WTC11 (cell line): ENCODE data around the gene EEIG1. TPM values are rescaled to one million over a fixed set of nuclear protein-coding genes. Genes with fewer than 3 reads are reported as not detected.

Source experiments
- ATAC-seq: fragments of 200-7000 bp; cut with Tn5 transposase; 2 replicates; pipeline ENCODE4 v1.10.0; 2021; ENCODE audit warnings: mild to moderate bottlenecking, moderate library complexity
- CTCF ChIA-PET: fragments of 300-600 bp; sonication (Branson Sonifier 250); formaldehyde crosslinking; loops from one replicate; lab custom pipeline; 2021; ENCODE audit warnings: antibody characterized with exemption; lab: Charles Lee
- POLR2A ChIA-PET: fragments of 350-600 bp; sonication (Branson Sonifier 250); formaldehyde crosslinking; loops from one replicate; lab custom pipeline; 2021; ENCODE audit warnings: antibody characterized with exemption; lab: Charles Lee
- DNase-seq: peaks from one replicate; pipeline ENCODE4 v3.0.0; 2021; ENCODE audit warnings: low spot score
- H3K27ac Mint-ChIP-seq: 2 replicates; pipeline ENCODE4 v1.8.0; 2021; ENCODE audit warnings: mixed read lengths
- H3K27me3 Mint-ChIP-seq: 2 replicates; pipeline ENCODE4 v1.8.0; 2021; ENCODE audit warnings: low read depth, mild to moderate bottlenecking, moderate library complexity, mixed read lengths
- H3K36me3 Mint-ChIP-seq: 2 replicates; pipeline ENCODE4 v1.8.0; 2021; ENCODE audit warnings: mixed read lengths
- H3K4me1 Mint-ChIP-seq: 2 replicates; pipeline ENCODE4 v1.8.0; 2022; ENCODE audit warnings: mixed read lengths
- H3K4me3 Mint-ChIP-seq: 2 replicates; pipeline ENCODE4 v1.8.0; 2021; ENCODE audit warnings: mild to moderate bottlenecking, moderate library complexity, mixed read lengths
- H3K9me3 Mint-ChIP-seq: 2 replicates; pipeline ENCODE4 v1.8.0; 2021; ENCODE audit warnings: mixed read lengths
- ARID4B ChIP-seq: sonication (generic); formaldehyde crosslinking; IDR thresholded peaks from 2 replicates; pipeline ENCODE4 v1.8.0; 2023; ENCODE audit warnings: missing genetic modification reagents, mild to moderate bottlenecking, borderline replicate concordance
- CDX4 ChIP-seq: fragments of 250-450 bp; sonication (Bioruptor Pico); IDR thresholded peaks from 2 replicates; pipeline ENCODE4 v1.9.0; 2021; ENCODE audit warnings: moderate library complexity, mild to moderate bottlenecking, inconsistent platforms, borderline replicate concordance
- E2F1 ChIP-seq: sonication (generic); formaldehyde crosslinking; IDR thresholded peaks from 2 replicates; pipeline ENCODE4 v1.8.0; 2022; ENCODE audit warnings: mild to moderate bottlenecking, missing genetic modification reagents
- HMGA2 ChIP-seq: fragments of 250-450 bp; sonication (Bioruptor Pico); IDR thresholded peaks from 2 replicates; pipeline ENCODE4 v1.4.0; 2021; ENCODE audit warnings: mild to moderate bottlenecking, moderate library complexity
- JUN ChIP-seq: sonication (generic); formaldehyde crosslinking; IDR thresholded peaks from 2 replicates; pipeline ENCODE4 v1.8.0; 2023; ENCODE audit warnings: mild to moderate bottlenecking, missing genetic modification reagents
- MYBL2 ChIP-seq: sonication (generic); formaldehyde crosslinking; IDR thresholded peaks from 2 replicates; pipeline ENCODE4 v1.8.1; 2023; ENCODE audit warnings: mild to moderate bottlenecking, moderate library complexity, missing genetic modification reagents
- RELA ChIP-seq: sonication (generic); formaldehyde crosslinking; IDR thresholded peaks from 2 replicates; pipeline ENCODE4 v1.8.1; 2022; ENCODE audit warnings: missing genetic modification reagents, mild to moderate bottlenecking, borderline replicate concordance
- SMAD3 ChIP-seq: sonication (generic); formaldehyde crosslinking; IDR thresholded peaks from 2 replicates; pipeline ENCODE4 v1.8.0; 2022; ENCODE audit warnings: missing genetic modification reagents, mild to moderate bottlenecking, borderline replicate concordance
- USF1 ChIP-seq: sonication (generic); formaldehyde crosslinking; IDR thresholded peaks from 2 replicates; pipeline ENCODE4 v1.8.0; 2022; ENCODE audit warnings: mild to moderate bottlenecking, missing genetic modification reagents
- ZNF281 ChIP-seq: sonication (generic); formaldehyde crosslinking; IDR thresholded peaks from 2 replicates; pipeline ENCODE4 v1.8.0; 2023; ENCODE audit warnings: mild to moderate bottlenecking, missing genetic modification reagents
- ZNF317 ChIP-seq: sonication (generic); formaldehyde crosslinking; IDR thresholded peaks from 2 replicates; pipeline ENCODE4 v1.8.1; 2023; ENCODE audit warnings: low read depth, mild to moderate bottlenecking, moderate library complexity, missing genetic modification reagents, borderline replicate concordance
- ZNF396 ChIP-seq: fragments of 250-450 bp; sonication (Bioruptor Pico); IDR thresholded peaks from 2 replicates; pipeline ENCODE4 v1.8.0; 2021; ENCODE audit warnings: mild to moderate bottlenecking, moderate library complexity, borderline replicate concordance
- ZNF416 ChIP-seq: fragments of 250-450 bp; sonication (Bioruptor Pico); IDR thresholded peaks from 2 replicates; pipeline ENCODE4 v1.9.0; 2021; ENCODE audit warnings: mild to moderate bottlenecking, inconsistent platforms
- ZNF671 ChIP-seq: fragments of 250-450 bp; sonication (Bioruptor Pico); IDR thresholded peaks from 2 replicates; pipeline ENCODE4 v1.8.0; 2021; ENCODE audit warnings: mild to moderate bottlenecking
- total RNA-seq: library from RNA; stranded (reverse); gene quantifications from 3 replicates; pipeline ENCODE4 v1.2.3, GENCODE V29; 2021

The EEIG1 gene
- total RNA-seq, 1 experiment from 2014 or later = 66.4 TPM

GRCh38 chr9:127972236-127972871 lies 8.4 kb downstream of the EEIG1 start:
- Mint-ChIP-seq H3K36me3 (no peaks in the 10 kb centered on the region; the same call in 1 of the 2 replicates), H3K27ac (peak overlapping the region; percentile 88), H3K4me1 (peaks cover 78% of the 10 kb centered on the region), H3K27me3 (no peaks in the 10 kb centered on the region), H3K4me3 (no peak overlapping the region), H3K9me3 (no peaks in the 10 kb centered on the region)
- DNase-seq = no peak
- no peak for ATAC-seq
- CTCF ChIA-PET = interaction anchor here (0.6 to 14.8 kb wide), 5 partner anchors 10 to 145 kb away, joined by 3 to 156 read pairs (median 6); no protein-coding TSS in a partner anchor
- POLR2A ChIA-PET = interaction anchor here (0.6 kb wide), 1 partner anchor 65 kb away, joined by 4 read pairs; no protein-coding TSS in a partner anchor
- TF ChIP-seq E2F1 (CRISPR knock-in tag) = no peak
- no peak for TF ChIP-seq JUN (CRISPR knock-in tag)
- TF ChIP-seq USF1 (CRISPR knock-in tag) = no peak
- TF ChIP-seq ZNF671 (CRISPR knock-in tag) = no peak

- TF ChIP-seq HMGA2 (CRISPR knock-in tag) = no peak
- TF ChIP-seq ZNF396 = no peak
- no peak for TF ChIP-seq MYBL2
- peak; percentile 67; the same call in 1 of the 2 replicates for TF ChIP-seq ZNF317 (CRISPR knock-in tag)
- TF ChIP-seq CDX4 (CRISPR knock-in tag) = no peak
- TF ChIP-seq ZNF281 = 0 out of 2 replicates have a peak, but pooled peaks have one; percentile 32
- no peak for TF ChIP-seq ARID4B (CRISPR knock-in tag)
- TF ChIP-seq SMAD3 (CRISPR knock-in tag) = no peak
- no peak for TF ChIP-seq ZNF416
- TF ChIP-seq RELA (CRISPR knock-in tag) = no peak
- DNase-seq (no peak), ATAC-seq (peak; percentile 63)
- Mint-ChIP-seq H3K4me1 (peaks cover 79% of the 10 kb centered on the region), H3K4me3 (peak overlapping the region; percentile 16; the same call in 1 of the 2 replicates), H3K27me3 (no peaks in the 10 kb centered on the region), H3K36me3 (no peaks in the 10 kb centered on the region; the same call in 1 of the 2 replicates), H3K9me3 (no peaks in the 10 kb centered on the region), H3K27ac (peak overlapping the region; percentile 88)
- POLR2A ChIA-PET = interaction anchor here (0.6 kb wide), 1 partner anchor 66 kb away, joined by 4 read pairs; no protein-coding TSS in a partner anchor
- CTCF ChIA-PET = interaction anchor here (1.1 to 14.8 kb wide), 6 partner anchors 9 to 153 kb away, joined by 3 to 156 read pairs (median 6); no protein-coding TSS in a partner anchor
Measured at GRCh38 chr9:127971357-127972235, 9.2 kb downstream of the EEIG1 start.
